ENCODE data around the gene AK1.

Gene AK1

GRCh38 chr9:127877566-127877998 lies at the start of gene AK1:
Gene AK1 (minus strand): TSS chr9:127877675. CDS start chr9:127874617, 3,058 bp downstream.
- Histone ChIP-seq H3K9me2 (replicated peaks; ENCODE audit: low read depth, low read length) (no peaks in the 10 kb centered on the region), H3K9ac (ENCODE audit: low read depth, low read length, poor library complexity, severe bottlenecking) (no peak within 1 kb of the TSS), H3K9me3 (ENCODE audit: insufficient read depth, low read depth, low read length) (no peaks in the 10 kb centered on the region), H4K20me1 (ENCODE audit: insufficient read depth, low read length, poor library complexity, severe bottlenecking) (no peaks in the 10 kb centered on the region), H3K4me2 (ENCODE audit: low read depth, low read length, poor library complexity, severe bottlenecking) (no peak within 1 kb of the TSS), H3F3A (ENCODE audit: low read depth) (no peaks in the 10 kb centered on the region), H3K36me3 (ENCODE audit: insufficient read depth, low read length) (no peaks in the 10 kb centered on the region), H3K4me3 (ENCODE audit: low read length, poor library complexity, severe bottlenecking) (no peak within 1 kb of the TSS), H3K27me3 (ENCODE audit: insufficient read depth, low read length, poor library complexity, severe bottlenecking) (no peaks in the 10 kb centered on the region), H2AFZ (ENCODE audit: low read length) (no peak within 1 kb of the TSS), H3K4me1 (ENCODE audit: insufficient read depth, low read length, poor library complexity, severe bottlenecking) (no peaks in the 10 kb centered on the region), H3K79me2 (ENCODE audit: insufficient read depth, low read length) (no peaks in the 10 kb centered on the region)
- TF ChIP-seq EZH2phosphoT487 (IDR thresholded peaks at IDR 0.05; ENCODE audit: borderline replicate concordance): no peak
- TF ChIP-seq CTCF (conservative IDR thresholded peaks at IDR 0.05; ENCODE audit: low read length): no peak

GRCh38 chr9:127926906-127927200 lies 49.4 kb upstream of the AK1 start:
- no peak overlapping the region for H3K9ac ChIP-seq (ENCODE audit: low read depth, low read length, poor library complexity, severe bottlenecking)
- TF ChIP-seq CTCF (conservative IDR thresholded peaks at IDR 0.05; ENCODE audit: low read length) (no peak), EZH2phosphoT487 (IDR thresholded peaks at IDR 0.05; ENCODE audit: borderline replicate concordance) (no peak)
- no peaks in the 10 kb centered on the region for H3K79me2 ChIP-seq (ENCODE audit: insufficient read depth, low read length)
- no peak overlapping the region for H3K4me2 ChIP-seq (ENCODE audit: low read depth, low read length, poor library complexity, severe bottlenecking)
- H3K4me1 ChIP-seq (ENCODE audit: insufficient read depth, low read length, poor library complexity, severe bottlenecking): no peaks in the 10 kb centered on the region
- H3K4me3 ChIP-seq (ENCODE audit: low read length, poor library complexity, severe bottlenecking): no peak overlapping the region
- no peaks in the 10 kb centered on the region for H3K9me3 ChIP-seq (ENCODE audit: insufficient read depth, low read depth, low read length)
- no peaks in the 10 kb centered on the region for H4K20me1 ChIP-seq (ENCODE audit: insufficient read depth, low read length, poor library complexity, severe bottlenecking)
- H2AFZ ChIP-seq (ENCODE audit: low read length): no peak overlapping the region
- H3K36me3 ChIP-seq (ENCODE audit: insufficient read depth, low read length): no peaks in the 10 kb centered on the region
- no peaks in the 10 kb centered on the region for H3F3A ChIP-seq (ENCODE audit: low read depth)
- H3K27me3 ChIP-seq (ENCODE audit: insufficient read depth, low read length, poor library complexity, severe bottlenecking): no peaks in the 10 kb centered on the region
- no peaks in the 10 kb centered on the region for H3K9me2 ChIP-seq (replicated peaks; ENCODE audit: low read depth, low read length)

GRCh38 chr9:127925959-127926905 lies 48.8 kb upstream of the AK1 start:
- no peaks in the 10 kb centered on the region for H3K9me2 ChIP-seq (replicated peaks; ENCODE audit: low read depth, low read length)
- no peaks in the 10 kb centered on the region for H3F3A ChIP-seq (ENCODE audit: low read depth)
- H3K36me3 ChIP-seq (ENCODE audit: insufficient read depth, low read length): no peaks in the 10 kb centered on the region
- H3K9me3 ChIP-seq (ENCODE audit: insufficient read depth, low read depth, low read length): no peaks in the 10 kb centered on the region
- no peak overlapping the region for H3K9ac ChIP-seq (ENCODE audit: low read depth, low read length, poor library complexity, severe bottlenecking)
- TF ChIP-seq CTCF (conservative IDR thresholded peaks at IDR 0.05; ENCODE audit: low read length): no peak
- TF ChIP-seq EZH2phosphoT487 (IDR thresholded peaks at IDR 0.05; ENCODE audit: borderline replicate concordance): no peak
- H4K20me1 ChIP-seq (ENCODE audit: insufficient read depth, low read length, poor library complexity, severe bottlenecking): no peaks in the 10 kb centered on the region
- H3K79me2 ChIP-seq (ENCODE audit: insufficient read depth, low read length): no peaks in the 10 kb centered on the region
- no peaks in the 10 kb centered on the region for H3K27me3 ChIP-seq (ENCODE audit: insufficient read depth, low read length, poor library complexity, severe bottlenecking)
- no peak overlapping the region for H3K4me3 ChIP-seq (ENCODE audit: low read length, poor library complexity, severe bottlenecking)
- H3K4me2 ChIP-seq (ENCODE audit: low read depth, low read length, poor library complexity, severe bottlenecking): no peak overlapping the region
- H3K4me1 ChIP-seq (ENCODE audit: insufficient read depth, low read length, poor library complexity, severe bottlenecking): no peaks in the 10 kb centered on the region
- no peak overlapping the region for H2AFZ ChIP-seq (ENCODE audit: low read length)

Measured in Loucy (cell line).